CD4-positive, alpha-beta T cell (primary cell): Measurements from ENCODE around the gene DISP3. TPM values are rescaled to one million over a fixed set of nuclear protein-coding genes. Genes with fewer than 3 reads are reported as not detected.

Experiments used
- ATAC-seq: fragments of 200-7000 bp; cut with Tn5 transposase; one replicate; pipeline ENCODE4 v1.10.0; 2022; ENCODE audit warnings: mild to moderate bottlenecking; ENCODE audit not compliant: poor library complexity
- CTCF ChIA-PET: fragments of 350-600 bp; sonication (Branson Sonifier 250); formaldehyde crosslinking; loops from one replicate; lab custom pipeline; 2021; ENCODE audit warnings: antibody characterized with exemption, inconsistent platforms; lab: Charles Lee
- POLR2A ChIA-PET: fragments of 350-600 bp; sonication (Branson Sonifier 250); formaldehyde crosslinking; loops from one replicate; lab custom pipeline; 2021; ENCODE audit warnings: antibody characterized with exemption, inconsistent platforms; lab: Charles Lee
- DNase-seq, 14 experiments: peaks; one replicate each; pipeline ENCODE4 v3.0.0-alpha.2; 2013 to 2020; ENCODE audit warnings: mixed read lengths in 2 of 14
- H3K27ac ChIP-seq, 2 donors: one replicate each; pipeline versions ENCODE4 v1.5.1 to v1.7.0; 2013; ENCODE audit warnings: low read length in 2 of 2, low read depth in 1 of 2, mild to moderate bottlenecking in 1 of 2
- H3K27me3 ChIP-seq, 2 experiments: 1 replicate in 1 of 2; 2 replicates in 1 of 2; pipeline versions ENCODE4 v1.6.1 to v1.7.0; 2013; ENCODE audit warnings: low read length in 2 of 2, control low read depth in 1 of 2, mild to moderate bottlenecking in 1 of 2, moderate library complexity in 1 of 2; ENCODE audit not compliant: insufficient read depth in 2 of 2, control insufficient read depth in 1 of 2
- H3K36me3 ChIP-seq: one replicate; pipeline ENCODE4 v1.6.1; 2013; ENCODE audit warnings: low read length, control low read depth; ENCODE audit not compliant: insufficient read depth
- H3K4me1 ChIP-seq: one replicate; pipeline ENCODE4 v1.6.1; 2013; ENCODE audit warnings: low read length, control low read depth; ENCODE audit not compliant: insufficient read depth
- H3K4me3 ChIP-seq: one replicate; pipeline ENCODE4 v1.5.1; 2013; ENCODE audit warnings: mild to moderate bottlenecking, low read length, moderate library complexity
- H3K9me3 ChIP-seq, 2 experiments: 1 replicate in 1 of 2; 2 replicates in 1 of 2; pipeline versions ENCODE4 v1.6.1 to v1.7.0; 2013; ENCODE audit warnings: low read length in 2 of 2, mild to moderate bottlenecking in 2 of 2, control low read depth in 1 of 2, moderate library complexity in 1 of 2; ENCODE audit not compliant: control insufficient read depth in 1 of 2, insufficient read depth in 1 of 2
- H3K27ac Mint-ChIP-seq: one replicate; pipeline ENCODE4 v1.8.0; 2020; ENCODE audit warnings: mixed read lengths
- H3K27me3 Mint-ChIP-seq: one replicate; pipeline ENCODE4 v1.8.0; 2021; ENCODE audit warnings: mixed read lengths
- H3K36me3 Mint-ChIP-seq: one replicate; pipeline ENCODE4 v1.8.0; 2021; ENCODE audit warnings: low read depth, mixed read lengths
- H3K4me1 Mint-ChIP-seq: one replicate; pipeline ENCODE4 v1.8.0; 2021; ENCODE audit warnings: low read depth, mixed read lengths
- H3K4me3 Mint-ChIP-seq: one replicate; pipeline ENCODE4 v1.8.0; 2020; ENCODE audit warnings: mild to moderate bottlenecking, mixed read lengths
- H3K9me3 Mint-ChIP-seq: one replicate; pipeline ENCODE4 v1.8.0; 2020; ENCODE audit warnings: mixed read lengths
- CTCF ChIP-seq: fragments of 200-600 bp; IDR thresholded peaks from one replicate; pipeline ENCODE4 v1.8.0; 2022; ENCODE audit warnings: antibody characterized with exemption, mild to moderate bottlenecking
- intact Hi-C, 2 experiments: fragments of 100-400 bp; cut with DNase I in 1 of 2; cut with micrococcal nuclease in 1 of 2; formaldehyde crosslinking; loops; one replicate each; pipeline versions ENCODE4 v1.15.1 to v1.9.0; 2023 to 2025; cut with DNase I, micrococcal nuclease
- total RNA-seq, 174 experiments: library from RNA in 2 of 174; stranded (reverse) in 2 of 174; gene quantifications; one replicate each; pipeline ENCODE4 v1.2.3 and lab custom pipeline; 2021 to 2026

DISP3 gene
- total RNA-seq, 2 experiments from 2014 or later: 0.55 to 0.56 TPM

GRCh38 chr1:11527541-11528452 is 48.8 kb downstream of the DISP3 start:
- ChIA-PET CTCF (no interaction called here), POLR2A (no interaction called here)
- H3K27me3 Mint-ChIP-seq: no peaks in the 10 kb centered on the region
- H3K4me3 ChIP-seq: no peak overlapping the region
- no peak for DNase-seq
- ATAC-seq: no peak
- H3K4me3 Mint-ChIP-seq: no peak overlapping the region
- intact Hi-C loops: no loop called here
- no peaks in the 10 kb centered on the region for H3K4me1 Mint-ChIP-seq
- H3K4me1 ChIP-seq: no peaks in the 10 kb centered on the region
- no peaks in the 10 kb centered on the region for H3K9me3 ChIP-seq
- H3K36me3 Mint-ChIP-seq: no peaks in the 10 kb centered on the region
- no peaks in the 10 kb centered on the region for H3K36me3 ChIP-seq
- H3K27ac ChIP-seq: no peak overlapping the region
- no peaks in the 10 kb centered on the region for H3K27me3 ChIP-seq
- H3K9me3 Mint-ChIP-seq: no peaks in the 10 kb centered on the region
- TF ChIP-seq CTCF: no peak
- H3K27ac Mint-ChIP-seq: no peak overlapping the region

- CTCF ChIA-PET: no interaction called here
- no peaks in the 10 kb centered on the region for H3K36me3 Mint-ChIP-seq
- intact Hi-C loops: no loop called here
- H3K4me3 ChIP-seq: no peak overlapping the region
- H3K36me3 ChIP-seq: no peaks in the 10 kb centered on the region
- no peaks in the 10 kb centered on the region for H3K9me3 ChIP-seq
- H3K4me1 ChIP-seq: no peaks in the 10 kb centered on the region
- no peaks in the 10 kb centered on the region for H3K27me3 Mint-ChIP-seq
- no peak overlapping the region for H3K27ac ChIP-seq
- H3K27ac Mint-ChIP-seq: no peak overlapping the region
- no peak for ATAC-seq
- H3K4me1 Mint-ChIP-seq: no peaks in the 10 kb centered on the region
- no peaks in the 10 kb centered on the region for H3K27me3 ChIP-seq
- no peaks in the 10 kb centered on the region for H3K9me3 Mint-ChIP-seq
- TF ChIP-seq CTCF: no peak
- POLR2A ChIA-PET: no interaction called here
- DNase-seq: no peak
- no peak overlapping the region for H3K4me3 Mint-ChIP-seq
These were observed 49.8 kb downstream of the DISP3 start for GRCh38 chr1:11528611-11529261.

- Histone ChIP-seq H3K4me1 (no peaks in the 10 kb centered on the region), H3K9me3 (no peaks in the 10 kb centered on the region), H3K36me3 (no peaks in the 10 kb centered on the region), H3K27me3 (no peaks in the 10 kb centered on the region), H3K27ac (no peak overlapping the region), H3K4me3 (no peak overlapping the region)
- no peaks in the 10 kb centered on the region for H3K27me3 Mint-ChIP-seq
- TF ChIP-seq CTCF: no peak
- no peaks in the 10 kb centered on the region for H3K9me3 Mint-ChIP-seq
- ChIA-PET CTCF (no interaction called here), POLR2A (no interaction called here)
- no peak overlapping the region for H3K4me3 Mint-ChIP-seq
- H3K27ac Mint-ChIP-seq: no peak overlapping the region
- no peak for ATAC-seq
- H3K36me3 Mint-ChIP-seq: no peaks in the 10 kb centered on the region
- intact Hi-C loops: no loop called here
- DNase-seq: no peak
- H3K4me1 Mint-ChIP-seq: no peaks in the 10 kb centered on the region
These were observed 50.4 kb downstream of the DISP3 start for GRCh38 chr1:11529330-11529729.
